NCI-H69 (cell line): ENCODE measurements around the gene ZBTB9.

ENCODE experiments used
- DNase-seq: peaks from one replicate; lab custom pipeline; 2025; lab: John Stamatoyannopoulos, UW

Gene ZBTB9

GRCh38 chr6:33433544-33434191 is 20.7 kb upstream of the ZBTB9 start:
- no peak for DNase-seq

- DNase-seq, result no peak
These were observed 19.4 kb upstream of the ZBTB9 start for GRCh38 chr6:33434961-33435360.

DNA sequence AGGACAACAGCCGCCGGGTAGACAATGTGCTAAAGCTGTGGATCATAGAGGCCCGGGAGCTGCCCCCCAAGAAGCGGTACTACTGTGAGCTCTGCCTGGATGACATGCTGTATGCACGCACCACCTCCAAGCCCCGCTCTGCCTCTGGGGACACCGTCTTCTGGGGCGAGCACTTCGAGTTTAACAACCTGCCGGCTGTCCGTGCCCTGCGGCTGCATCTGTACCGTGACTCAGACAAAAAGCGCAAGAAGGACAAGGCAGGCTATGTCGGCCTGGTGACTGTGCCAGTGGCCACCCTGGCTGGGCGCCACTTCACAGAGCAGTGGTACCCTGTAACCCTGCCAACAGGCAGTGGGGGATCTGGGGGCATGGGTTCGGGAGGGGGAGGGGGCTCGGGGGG is 16.7 kb upstream of the ZBTB9 start:
- no peak for DNase-seq

- no peak for DNase-seq
These were observed 15.3 kb upstream of the ZBTB9 start for GRCh38 chr6:33438978-33439594.

DNA sequence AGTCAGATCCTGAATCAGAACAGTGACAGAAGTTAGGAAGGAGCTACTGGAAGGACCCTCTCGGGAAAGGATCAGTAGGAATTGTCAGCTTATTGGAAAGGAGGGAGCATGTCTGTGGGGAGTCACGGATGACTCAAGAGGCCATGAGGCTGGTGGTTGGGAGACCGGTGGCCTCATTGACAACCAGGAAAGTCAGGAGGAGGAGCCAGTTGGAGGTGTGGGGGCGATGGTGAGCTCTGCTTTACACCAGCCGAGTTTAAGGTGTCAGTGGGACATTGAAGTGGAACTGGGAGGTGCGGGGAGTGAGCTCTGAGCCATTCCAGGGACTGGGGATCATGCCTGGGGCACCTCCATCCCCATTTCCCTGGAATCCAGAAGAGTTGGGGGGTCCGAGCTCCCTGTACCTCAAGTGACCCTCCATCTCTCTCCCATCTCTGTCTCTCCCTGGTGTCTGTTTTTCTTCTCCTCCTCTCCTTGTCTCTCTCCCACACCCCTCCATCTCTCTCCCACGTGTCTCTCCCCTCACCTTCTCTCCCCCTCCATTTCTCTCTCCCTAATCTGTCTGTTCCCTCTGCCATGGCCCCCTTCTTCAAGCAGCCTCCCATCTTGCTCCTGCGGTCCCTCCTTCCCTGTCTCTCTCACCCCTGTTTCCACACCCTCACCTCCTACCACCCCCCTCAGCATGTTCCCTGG is 14.3 kb upstream of the ZBTB9 start:
- no peak for DNase-seq

GRCh38 chr6:33440649-33441309 is 13.6 kb upstream of the ZBTB9 start:
- DNase-seq, result no peak

GRCh38 chr6:33441457-33441856 is 12.9 kb upstream of the ZBTB9 start:
- no peak for DNase-seq

GRCh38 chr6:33442283-33442682 is 12.1 kb upstream of the ZBTB9 start:
- no peak for DNase-seq

GRCh38 chr6:33443025-33443424 is 11.4 kb upstream of the ZBTB9 start:
- DNase-seq, result no peak

DNA sequence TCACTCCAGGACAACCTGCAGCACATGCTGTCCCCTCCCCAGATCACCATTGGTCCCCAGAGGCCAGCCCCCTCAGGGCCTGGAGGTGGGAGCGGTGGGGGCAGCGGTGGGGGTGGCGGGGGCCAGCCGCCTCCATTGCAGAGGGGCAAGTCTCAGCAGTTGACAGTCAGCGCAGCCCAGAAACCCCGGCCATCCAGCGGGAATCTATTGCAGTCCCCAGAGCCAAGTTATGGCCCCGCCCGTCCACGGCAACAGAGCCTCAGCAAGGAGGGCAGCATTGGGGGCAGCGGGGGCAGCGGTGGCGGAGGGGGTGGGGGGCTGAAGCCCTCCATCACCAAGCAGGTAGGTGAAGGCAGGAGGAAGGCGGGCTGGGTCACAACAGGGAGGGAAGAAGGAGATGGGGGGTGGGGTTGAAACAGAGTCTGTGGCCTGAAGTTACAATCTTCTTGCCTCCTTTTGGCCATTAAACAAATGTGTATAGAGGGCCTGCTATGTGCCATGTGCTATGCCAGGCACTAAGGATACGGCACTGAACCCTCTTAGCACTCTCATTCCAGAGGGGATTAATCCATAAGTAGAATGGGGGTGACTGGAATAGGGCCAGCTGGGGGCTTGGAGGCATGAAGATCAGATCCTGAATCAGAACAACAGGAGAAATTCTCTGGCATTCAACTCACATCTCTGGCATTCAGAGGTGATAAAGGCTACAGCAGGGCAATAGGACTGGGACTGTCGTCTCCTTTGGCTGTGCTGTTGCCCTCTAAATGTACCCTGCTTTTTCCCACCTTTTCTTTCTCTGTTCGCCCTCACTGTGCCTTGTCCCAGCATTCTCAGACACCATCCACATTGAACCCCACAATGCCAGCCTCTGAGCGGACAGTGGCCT is 10.5 kb upstream of the ZBTB9 start:
- no peak for DNase-seq

GRCh38 chr6:33445119-33445603 is 9.2 kb upstream of the ZBTB9 start:
- DNase-seq, result no peak

- no peak for DNase-seq
These were observed 8.0 kb upstream of the ZBTB9 start for GRCh38 chr6:33446356-33446755.

DNA sequence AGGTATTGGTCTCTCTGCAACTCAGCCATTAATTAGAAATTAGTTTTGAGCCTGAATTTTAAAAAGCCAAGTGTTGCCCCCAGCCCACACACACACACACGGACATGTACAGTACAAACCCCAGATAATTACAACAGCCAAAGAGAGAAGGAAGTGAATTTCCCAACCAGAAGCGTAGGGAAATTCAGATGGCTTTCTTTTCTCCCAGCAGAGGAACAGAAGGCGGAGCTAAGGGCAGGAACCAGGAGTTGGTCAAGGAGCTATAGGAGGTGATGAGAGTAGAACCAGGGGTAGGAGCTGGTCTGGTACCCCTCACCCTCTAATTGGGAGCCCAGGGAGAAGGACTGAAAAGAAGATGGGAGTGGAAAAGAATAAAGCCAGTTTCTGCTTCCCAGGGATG is 3.9 kb upstream of the ZBTB9 start:
- no peak for DNase-seq

DNA sequence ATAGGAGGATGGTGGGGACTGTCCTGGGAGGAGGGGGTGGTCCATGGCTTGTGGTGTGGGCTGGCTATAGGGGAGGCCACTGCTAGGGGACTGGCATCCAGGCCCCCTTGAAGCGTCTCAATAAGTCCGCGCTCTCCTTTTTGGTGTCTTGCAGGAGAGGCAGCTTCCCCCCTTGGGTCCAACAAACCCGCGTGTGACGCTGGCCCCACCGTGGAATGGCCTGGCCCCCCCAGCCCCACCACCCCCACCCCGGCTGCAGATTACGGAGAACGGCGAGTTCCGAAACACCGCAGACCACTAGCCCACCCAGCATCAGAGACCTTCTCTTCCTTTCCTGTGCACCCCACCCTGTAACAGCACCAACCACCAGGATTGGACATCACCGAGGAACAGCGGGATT is 2.8 kb upstream of the ZBTB9 start:
- no peak for DNase-seq

DNA sequence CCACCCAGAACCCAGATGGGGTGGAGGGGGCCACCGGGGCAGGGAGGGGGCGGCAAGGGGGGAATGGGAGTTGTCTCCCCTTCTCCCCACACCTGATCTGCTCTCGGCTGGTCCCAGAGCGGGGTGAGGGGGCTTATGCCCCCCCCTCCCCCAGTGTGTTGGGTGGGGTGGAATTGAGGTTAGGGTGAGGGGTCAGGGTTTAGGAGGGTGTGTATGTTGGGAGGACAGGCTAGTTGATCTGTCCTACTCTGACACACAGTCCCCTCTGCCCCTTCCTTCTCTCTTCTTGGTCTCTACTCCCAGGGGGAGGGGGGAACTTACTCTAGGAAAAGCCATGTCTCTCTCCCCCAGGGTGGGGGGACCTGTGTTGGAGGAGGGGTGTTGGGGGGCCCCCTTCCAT is 1.9 kb upstream of the ZBTB9 start:
- DNase-seq, result peak; percentile 19

DNA sequence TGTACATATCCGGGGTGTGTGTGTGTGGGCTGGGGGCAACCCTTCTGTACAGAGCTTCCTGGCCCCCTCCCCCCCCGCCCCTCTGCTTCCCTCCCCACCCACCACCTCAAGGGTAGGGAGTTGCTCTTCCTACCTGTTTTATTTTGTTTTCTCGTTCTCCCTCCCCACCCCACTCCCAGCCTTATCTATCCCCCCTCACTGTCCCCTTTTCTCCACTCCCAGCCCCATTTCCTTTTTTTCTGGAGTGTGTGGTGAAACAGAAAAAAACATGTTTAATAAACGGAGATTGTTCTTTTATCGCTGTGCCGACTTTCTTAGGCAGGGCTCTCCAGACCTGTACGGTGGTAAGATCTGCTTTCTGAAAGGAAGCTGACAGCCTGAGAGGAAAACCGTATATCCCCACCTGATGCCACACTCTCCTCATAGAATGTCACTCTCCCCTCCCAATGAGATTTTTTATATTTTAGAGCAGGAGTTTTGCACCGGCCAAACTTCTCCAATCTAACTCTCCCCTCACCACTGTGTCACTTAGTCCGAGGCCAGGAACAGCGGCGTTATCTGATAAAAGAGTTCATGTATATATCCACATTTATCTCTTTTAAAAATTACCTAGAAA is 875 bp upstream of the ZBTB9 start:
- peak; percentile 30 for DNase-seq

DNA sequence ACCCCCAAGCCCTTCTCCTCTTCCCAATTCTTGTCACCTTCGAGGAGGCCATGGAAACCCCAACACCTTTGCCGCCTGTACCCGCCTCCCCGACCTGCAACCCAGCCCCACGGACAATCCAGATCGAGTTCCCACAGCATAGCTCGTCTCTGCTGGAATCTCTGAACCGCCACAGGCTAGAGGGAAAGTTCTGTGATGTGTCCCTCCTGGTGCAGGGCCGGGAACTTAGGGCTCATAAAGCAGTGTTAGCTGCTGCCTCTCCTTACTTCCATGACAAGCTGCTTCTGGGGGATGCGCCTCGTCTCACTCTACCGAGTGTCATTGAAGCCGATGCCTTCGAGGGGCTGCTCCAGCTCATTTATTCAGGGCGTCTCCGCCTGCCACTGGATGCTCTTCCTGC is 675 bp downstream of the ZBTB9 start:
- DNase-seq, result no peak

DNA sequence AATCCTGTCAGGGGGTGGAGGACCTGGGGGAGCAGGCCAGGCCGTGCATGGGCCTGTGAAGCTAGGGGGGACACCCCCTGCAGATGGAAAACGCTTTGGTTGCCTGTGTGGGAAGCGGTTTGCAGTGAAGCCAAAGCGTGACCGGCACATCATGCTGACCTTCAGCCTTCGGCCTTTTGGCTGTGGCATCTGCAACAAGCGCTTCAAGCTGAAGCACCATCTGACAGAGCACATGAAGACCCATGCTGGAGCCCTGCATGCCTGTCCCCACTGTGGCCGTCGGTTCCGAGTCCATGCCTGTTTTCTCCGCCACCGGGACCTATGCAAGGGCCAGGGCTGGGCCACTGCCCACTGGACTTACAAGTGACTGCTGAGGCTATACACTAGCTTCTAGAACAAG is 1.8 kb downstream of the ZBTB9 start:
- no peak for DNase-seq

GRCh38 chr6:33458676-33459075 is 4.3 kb downstream of the ZBTB9 start:
- no peak for DNase-seq

DNA sequence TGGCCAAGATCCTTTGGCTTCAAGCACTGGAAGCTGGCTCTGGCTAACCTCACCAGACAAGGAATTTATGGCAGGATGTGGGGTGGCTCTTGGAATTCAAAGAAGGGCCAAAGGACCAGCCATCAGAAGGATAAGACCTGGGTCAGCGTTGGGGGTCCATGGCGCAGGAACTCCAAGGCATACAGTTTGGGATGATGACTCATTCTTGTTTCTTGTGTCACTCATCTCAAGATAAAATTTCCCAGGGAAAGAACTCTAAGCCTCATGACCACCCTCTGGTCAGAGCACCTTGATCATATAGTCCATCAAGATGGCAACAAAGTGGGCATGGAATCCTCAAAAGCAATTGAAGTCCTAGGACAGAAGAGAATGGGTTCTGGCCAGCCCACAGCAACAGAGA is 4.8 kb downstream of the ZBTB9 start:
- DNase-seq, result no peak

DNA sequence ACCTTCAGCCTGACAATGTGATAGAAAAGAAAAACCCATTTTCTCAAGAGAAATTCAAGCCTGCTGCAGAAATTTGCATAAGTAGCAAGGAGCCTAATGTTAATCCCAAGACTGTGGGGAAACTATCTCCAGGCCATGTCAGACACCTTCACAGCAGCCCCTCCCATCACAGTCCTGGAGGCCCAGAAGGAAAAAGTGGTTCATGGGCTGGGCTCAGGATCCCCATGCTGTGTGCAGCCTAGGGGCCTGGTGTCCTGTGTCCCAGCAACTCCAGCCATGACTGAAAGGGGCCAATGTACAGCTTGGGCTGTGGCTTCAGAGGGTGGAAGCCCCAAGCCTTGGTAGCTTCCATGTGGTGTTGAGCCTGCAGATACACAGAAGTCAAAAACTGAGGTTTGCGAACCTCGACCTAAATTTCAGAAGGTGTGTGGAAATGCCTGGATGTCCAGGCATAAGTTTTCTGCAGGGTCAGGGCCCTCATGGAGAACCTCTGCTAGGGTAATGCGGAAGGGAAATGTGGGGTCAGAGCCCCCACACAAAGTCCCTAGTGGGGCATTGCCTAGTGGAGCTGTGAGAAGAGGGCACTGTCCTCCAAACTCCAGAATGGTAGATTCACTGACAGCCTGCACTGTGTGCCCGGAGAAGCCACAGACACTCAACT is 11.8 kb downstream of the ZBTB9 start:
- no peak for DNase-seq
